GM23338 (cell line): ENCODE measurements around the gene PARD3. TPM values are rescaled to one million over a fixed set of nuclear protein-coding genes. Genes with fewer than 3 reads are reported as not detected.
A peak's percentile ranks its signal among the peaks of the same experiment; 100 is the strongest.

Experiments
- ATAC-seq: fragments of 200-7000 bp; cut with Tn5 transposase; 3 replicates; pipeline ENCODE4 v1.9.1; 2020
- DNase-seq: peaks from one replicate; pipeline ENCODE4 v3.0.0-alpha.2; 2015; ENCODE audit warnings: low spot score
- H2AFZ ChIP-seq: fragments of 200-600 bp; sonication (generic); 2 replicates; pipeline ENCODE4 v1.8.0; 2016; ENCODE audit warnings: antibody characterized with exemption, mild to moderate bottlenecking, moderate library complexity
- H3F3A ChIP-seq: fragments of 200-600 bp; sonication (generic); replicated peaks from 2 replicates; pipeline ENCODE4 v1.8.0; 2017; ENCODE audit warnings: antibody characterized with exemption, mixed run types, low read depth
- H3K27ac ChIP-seq: fragments of 200-600 bp; sonication (generic); 2 replicates; pipeline ENCODE4 v1.6.1; 2016; ENCODE audit warnings: low read depth
- H3K27me3 ChIP-seq: fragments of 200-600 bp; sonication (generic); 2 replicates; pipeline ENCODE4 v1.8.0; 2016; ENCODE audit warnings: mild to moderate bottlenecking, mixed run types, moderate library complexity; ENCODE audit not compliant: insufficient read depth
- H3K36me3 ChIP-seq: fragments of 200-600 bp; sonication (generic); 2 replicates; pipeline ENCODE4 v1.8.0; 2016; ENCODE audit warnings: mild to moderate bottlenecking; ENCODE audit not compliant: insufficient read depth
- H3K4me1 ChIP-seq: fragments of 200-600 bp; sonication (generic); 2 replicates; pipeline ENCODE4 v1.8.0; 2016; ENCODE audit warnings: mild to moderate bottlenecking, moderate library complexity; ENCODE audit not compliant: insufficient read depth
- H3K4me2 ChIP-seq: fragments of 200-600 bp; sonication (generic); 2 replicates; pipeline ENCODE4 v1.7.1; 2017; ENCODE audit warnings: mixed run types
- H3K4me3 ChIP-seq: fragments of 200-600 bp; sonication (generic); 2 replicates; pipeline ENCODE4 v1.6.1; 2016; ENCODE audit warnings: mixed run types
- H3K79me2 ChIP-seq: fragments of 200-600 bp; sonication (generic); replicated peaks from 2 replicates; pipeline ENCODE4 v1.8.0; 2017; ENCODE audit warnings: mild to moderate bottlenecking; ENCODE audit not compliant: insufficient read depth
- H3K9me2 ChIP-seq: fragments of 200-600 bp; sonication (generic); 2 replicates; pipeline ENCODE4 v1.8.0; 2017; ENCODE audit not compliant: insufficient read depth
- H4K20me1 ChIP-seq: fragments of 200-600 bp; sonication (generic); replicated peaks from 2 replicates; pipeline ENCODE4 v1.8.0; 2017; ENCODE audit warnings: mild to moderate bottlenecking; ENCODE audit not compliant: insufficient read depth
- H3K27ac Mint-ChIP-seq: 2 replicates; pipeline ENCODE4 v1.8.0; 2020; ENCODE audit warnings: inconsistent platforms, mild to moderate bottlenecking, moderate library complexity, mixed read lengths
- H3K27me3 Mint-ChIP-seq: 3 replicates; pipeline ENCODE4 v1.8.0; 2022; ENCODE audit warnings: low read depth, mild to moderate bottlenecking, moderate library complexity, mixed read lengths, inconsistent platforms; ENCODE audit not compliant: insufficient read depth, poor library complexity
- H3K36me3 Mint-ChIP-seq: 3 replicates; pipeline ENCODE4 v1.8.0; 2021; ENCODE audit warnings: low read depth, mild to moderate bottlenecking, inconsistent platforms, moderate library complexity, mixed read lengths
- H3K4me1 Mint-ChIP-seq: 3 replicates; pipeline ENCODE4 v1.8.0; 2020; ENCODE audit warnings: mild to moderate bottlenecking, inconsistent platforms, mixed read lengths
- H3K4me3 Mint-ChIP-seq: 3 replicates; pipeline ENCODE4 v1.8.0; 2021; ENCODE audit warnings: moderate library complexity, mild to moderate bottlenecking, inconsistent platforms, mixed read lengths
- H3K9me3 Mint-ChIP-seq: 3 replicates; pipeline ENCODE4 v1.8.0; 2020; ENCODE audit warnings: moderate library complexity, mild to moderate bottlenecking, inconsistent platforms, mixed read lengths
- EZH2phosphoT487 ChIP-seq: fragments of 200-600 bp; sonication (generic); IDR thresholded peaks from one replicate; pipeline ENCODE4 v1.8.1; 2018; ENCODE audit warnings: antibody characterized with exemption; ENCODE audit not compliant: unreplicated experiment
- ZNF114 ChIP-seq: fragments of 250-450 bp; sonication (Bioruptor Pico); IDR thresholded peaks from 2 replicates; pipeline ENCODE4 v1.5.0; 2020; ENCODE audit warnings: mild to moderate bottlenecking, moderate library complexity
- ZNF331 ChIP-seq: fragments of 250-450 bp; sonication (Bioruptor Pico); IDR thresholded peaks from 2 replicates; pipeline ENCODE4 v1.5.0; 2020; ENCODE audit warnings: low read depth, mild to moderate bottlenecking, moderate library complexity
- ZNF462 ChIP-seq: fragments of 250-450 bp; sonication (Bioruptor Pico); IDR thresholded peaks from 2 replicates; pipeline ENCODE4 v1.5.0; 2020; ENCODE audit warnings: mild to moderate bottlenecking, moderate library complexity
- polyA plus RNA-seq: library from polyadenylated mRNA; unstranded; fragments of >200 nt; fragmentation: Nextera tagmentation; extraction: Ambion mirVana; gene quantifications from 2 replicates; pipeline ENCODE4 v1.2.1, GENCODE V29; 2016
- total RNA-seq: library from RNA; depleted of rRNA; stranded (reverse); fragments of >200 nt; shearing (Covaris generic); gene quantifications from 2 replicates; pipeline ENCODE4 v1.2.3, GENCODE V29; 2014

Gene PARD3
- total and polyA plus RNA-seq, 2 experiments from 2014 or later: 30.2 to 51.4 TPM

- no peak for TF ChIP-seq ZNF114 (CRISPR knock-in tag)
- no peak for TF ChIP-seq ZNF331
- no peaks in the 10 kb centered on the region for H3K36me3 ChIP-seq
- H3K9me2 ChIP-seq: no peaks in the 10 kb centered on the region
- peaks cover 64% of the 10 kb centered on the region for H3K4me1 Mint-ChIP-seq
- no peaks in the 10 kb centered on the region for H3F3A ChIP-seq
- H3K4me3 ChIP-seq: peak overlapping the region; percentile 31; the same call in 1 of the 2 replicates
- H3K4me3 Mint-ChIP-seq: no peak overlapping the region
- H3K4me1 ChIP-seq: peaks cover 70% of the 10 kb centered on the region
- no peaks in the 10 kb centered on the region for H3K79me2 ChIP-seq
- peak overlapping the region; percentile 69 for H3K27ac Mint-ChIP-seq
- H3K27ac ChIP-seq: peak overlapping the region; percentile 74
- no peak overlapping the region for H2AFZ ChIP-seq
- H3K27me3 Mint-ChIP-seq: peaks cover 5% of the 10 kb centered on the region
- H4K20me1 ChIP-seq: no peaks in the 10 kb centered on the region
- H3K27me3 ChIP-seq: no peaks in the 10 kb centered on the region
- DNase-seq (peak; percentile 50), ATAC-seq (no peak)
- no peaks in the 10 kb centered on the region for H3K9me3 Mint-ChIP-seq
- no peaks in the 10 kb centered on the region for H3K36me3 Mint-ChIP-seq
- peak overlapping the region; percentile 58 for H3K4me2 ChIP-seq
These were observed 636.9 kb downstream of the PARD3 start for GRCh38 chr10:34178196-34178595.

GRCh38 chr10:34177445-34177844 is 637.7 kb downstream of the PARD3 start:
- H3K4me2 ChIP-seq: peak overlapping the region; percentile 58
- Mint-ChIP-seq H3K27me3 (peaks cover 5% of the 10 kb centered on the region), H3K4me3 (no peak overlapping the region), H3K9me3 (no peaks in the 10 kb centered on the region), H3K4me1 (peaks cover 63% of the 10 kb centered on the region), H3K27ac (peak overlapping the region; percentile 86), H3K36me3 (no peaks in the 10 kb centered on the region)
- H3K4me3 ChIP-seq: no peak overlapping the region; the same call in 1 of the 2 replicates
- peaks cover 70% of the 10 kb centered on the region for H3K4me1 ChIP-seq
- H3K36me3 ChIP-seq: no peaks in the 10 kb centered on the region
- no peaks in the 10 kb centered on the region for H3K27me3 ChIP-seq
- ATAC-seq (peak; percentile 40; the same call in 2 of the 3 replicates), DNase-seq (peak; percentile 48)
- 0 out of 2 replicates have a peak, but pooled peaks have one; percentile 6 for TF ChIP-seq ZNF462 (CRISPR knock-in tag)
- no peak for TF ChIP-seq EZH2phosphoT487
- H2AFZ ChIP-seq: no peak overlapping the region
- no peaks in the 10 kb centered on the region for H3F3A ChIP-seq
- H3K27ac ChIP-seq: peak overlapping the region; percentile 74
- no peaks in the 10 kb centered on the region for H4K20me1 ChIP-seq
- no peaks in the 10 kb centered on the region for H3K79me2 ChIP-seq
- no peaks in the 10 kb centered on the region for H3K9me2 ChIP-seq
